HS-5 (cell line): ENCODE results near the gene PSMB7.

Experiments used
- DNase-seq: peaks from one replicate; pipeline ENCODE4 v3.0.0-alpha.2; 2012; ENCODE audit warnings: low read depth

Gene PSMB7

DNA sequence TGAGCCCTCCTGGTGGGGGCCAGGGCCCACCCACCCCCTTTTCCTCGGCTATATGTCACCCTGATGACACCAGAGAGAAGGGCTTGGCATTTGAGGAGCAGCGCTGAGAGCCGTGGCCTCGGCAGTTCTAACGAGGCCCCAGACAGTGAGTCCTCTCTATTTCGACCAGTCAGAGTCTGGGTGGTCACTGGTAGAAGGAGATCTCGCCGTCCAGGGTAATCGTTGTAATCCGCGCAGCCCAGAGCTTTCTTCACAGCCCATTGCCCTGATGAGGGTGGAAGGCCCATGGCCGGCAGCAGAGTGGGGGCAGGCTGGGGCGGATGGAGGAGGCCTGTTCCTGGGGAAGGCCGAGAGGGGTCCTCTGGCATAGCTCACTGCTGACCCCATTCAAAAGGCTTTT is 70.2 kb downstream of the PSMB7 start:
- no peak for DNase-seq

GRCh38 chr9:124344291-124345050 is 70.8 kb downstream of the PSMB7 start:
- DNase-seq, result no peak

DNA sequence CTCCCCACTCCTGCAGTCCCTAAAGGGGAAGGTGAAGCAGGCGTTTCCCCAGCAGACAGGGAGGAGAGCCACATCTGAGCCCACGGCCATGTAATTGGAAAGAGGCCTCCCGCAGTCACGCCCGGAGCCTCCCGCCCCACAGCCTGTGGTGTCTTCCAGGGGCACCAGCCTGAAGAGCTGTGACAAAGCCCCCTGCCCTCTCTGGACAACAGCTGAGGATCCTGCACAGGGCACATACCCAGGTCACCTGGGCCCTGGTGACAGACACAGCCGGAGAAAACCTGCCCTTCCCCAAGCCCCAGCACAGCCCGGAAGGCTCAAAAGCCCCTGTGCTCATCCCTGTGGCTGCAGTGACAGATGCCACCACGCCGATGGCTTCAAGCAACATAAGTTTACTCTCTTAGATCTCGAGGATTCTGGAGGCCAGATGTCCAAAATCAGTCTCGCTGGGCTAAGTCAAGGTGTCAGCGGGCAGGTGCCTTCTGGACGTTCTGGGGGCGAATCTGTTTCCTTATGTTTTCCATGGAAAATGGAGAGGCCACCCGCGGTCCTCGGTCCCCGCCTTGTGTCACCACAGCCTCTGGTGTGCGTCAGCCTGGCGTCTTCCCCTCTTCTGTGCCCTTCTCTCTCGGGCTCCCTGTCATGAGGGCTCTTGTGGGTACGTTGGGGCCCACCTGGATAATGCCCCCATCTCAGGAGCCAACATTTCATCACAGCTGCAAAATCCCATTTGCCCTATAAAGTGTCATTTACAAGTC is 71.5 kb downstream of the PSMB7 start:
- no peak for DNase-seq

GRCh38 chr9:124342776-124343485 is 72.3 kb downstream of the PSMB7 start:
- DNase-seq, result peak; percentile 56

- no peak for DNase-seq
Measured at GRCh38 chr9:124342402-124342775, 72.9 kb downstream of the PSMB7 start.

GRCh38 chr9:124341455-124342170 is 73.6 kb downstream of the PSMB7 start:
- no peak for DNase-seq

DNA sequence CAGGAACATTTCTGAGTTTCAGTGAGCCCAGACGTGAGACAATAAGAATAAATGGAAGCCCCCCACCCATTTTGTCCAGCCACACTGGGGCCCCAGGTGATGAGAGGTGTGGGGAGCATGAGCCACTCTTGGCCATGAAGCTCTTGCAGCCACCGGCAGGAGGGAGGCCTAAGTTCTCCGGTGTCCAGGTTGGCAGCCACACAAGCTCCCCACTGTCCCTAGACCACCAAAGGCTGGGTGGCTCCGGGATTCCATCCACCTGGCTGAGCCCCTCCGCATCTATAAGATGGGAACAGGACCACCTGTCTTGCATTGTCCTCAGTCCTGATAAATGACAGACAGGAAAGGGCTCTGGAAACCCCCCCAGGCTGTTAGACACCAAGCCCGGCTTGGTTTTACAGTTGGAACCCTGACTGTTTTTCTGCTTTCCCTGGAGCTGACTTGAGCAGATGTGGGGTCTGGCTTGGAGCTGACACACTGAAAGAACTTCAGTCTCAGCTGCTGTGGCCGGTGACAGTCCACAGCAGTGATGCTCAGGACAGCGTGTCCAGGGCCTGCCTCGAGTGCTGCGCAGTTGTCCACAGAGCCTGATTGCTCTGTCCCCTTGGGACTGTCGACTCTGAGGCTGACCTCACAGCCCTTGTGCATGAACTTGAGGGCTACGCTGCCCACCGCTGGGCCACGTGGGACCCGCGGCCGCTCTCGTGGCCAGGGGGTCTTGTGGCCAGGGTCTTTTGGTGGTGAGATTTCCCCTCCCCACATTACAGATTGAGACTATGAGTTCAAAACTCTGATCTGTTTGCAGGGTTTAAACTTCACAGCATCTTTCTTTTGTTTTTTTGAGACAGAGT is 74.8 kb downstream of the PSMB7 start:
- no peak for DNase-seq

- DNase-seq, result no peak
Measured at GRCh38 chr9:124339603-124340146, 75.6 kb downstream of the PSMB7 start.

GRCh38 chr9:124337562-124337961 is 77.7 kb downstream of the PSMB7 start:
- no peak for DNase-seq

GRCh38 chr9:124335320-124335707 is 79.9 kb downstream of the PSMB7 start:
- no peak for DNase-seq

DNA sequence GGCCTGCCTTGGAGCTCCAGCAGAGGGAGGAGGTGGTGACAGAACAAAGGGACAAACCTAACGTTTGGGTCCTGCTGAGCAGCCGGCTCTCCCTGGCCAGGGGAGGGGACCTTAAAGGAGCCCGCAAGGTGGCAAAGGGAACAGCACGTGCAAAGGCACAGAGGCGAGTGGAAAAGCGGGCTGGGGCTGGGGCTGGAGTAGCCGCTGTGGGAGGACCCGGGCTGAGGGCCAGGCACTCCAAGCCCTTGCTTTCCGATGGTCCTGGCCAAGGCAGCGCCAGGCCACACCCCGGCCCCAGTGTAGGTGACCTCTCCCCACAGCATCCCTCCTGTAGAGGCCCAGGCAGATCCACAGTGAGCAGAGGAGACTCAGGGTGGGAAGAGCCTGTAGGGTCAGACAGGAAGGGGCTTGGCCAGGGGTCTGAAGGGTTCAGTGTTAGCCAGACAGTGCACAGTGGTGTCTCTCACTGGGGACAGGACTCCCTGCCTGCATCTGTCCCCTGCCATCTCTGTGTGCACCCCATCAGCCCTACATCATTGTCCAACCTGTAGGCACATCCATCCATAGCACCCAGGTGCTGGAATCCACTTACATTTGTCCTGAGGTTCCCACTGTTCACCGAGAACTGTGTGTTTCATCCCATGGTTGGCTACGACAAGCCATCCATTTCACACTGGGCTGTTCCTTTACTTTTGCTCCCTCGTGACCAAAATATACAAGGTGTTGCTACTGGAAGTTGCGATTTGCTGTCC is 80.5 kb downstream of the PSMB7 start:
- DNase-seq, result no peak

GRCh38 chr9:124333203-124333579 is 82.1 kb downstream of the PSMB7 start:
- DNase-seq, result no peak

GRCh38 chr9:124332361-124333202 is 82.7 kb downstream of the PSMB7 start:
- DNase-seq, result no peak

- DNase-seq, result no peak
Measured at GRCh38 chr9:124331580-124331979, 83.7 kb downstream of the PSMB7 start.

DNA sequence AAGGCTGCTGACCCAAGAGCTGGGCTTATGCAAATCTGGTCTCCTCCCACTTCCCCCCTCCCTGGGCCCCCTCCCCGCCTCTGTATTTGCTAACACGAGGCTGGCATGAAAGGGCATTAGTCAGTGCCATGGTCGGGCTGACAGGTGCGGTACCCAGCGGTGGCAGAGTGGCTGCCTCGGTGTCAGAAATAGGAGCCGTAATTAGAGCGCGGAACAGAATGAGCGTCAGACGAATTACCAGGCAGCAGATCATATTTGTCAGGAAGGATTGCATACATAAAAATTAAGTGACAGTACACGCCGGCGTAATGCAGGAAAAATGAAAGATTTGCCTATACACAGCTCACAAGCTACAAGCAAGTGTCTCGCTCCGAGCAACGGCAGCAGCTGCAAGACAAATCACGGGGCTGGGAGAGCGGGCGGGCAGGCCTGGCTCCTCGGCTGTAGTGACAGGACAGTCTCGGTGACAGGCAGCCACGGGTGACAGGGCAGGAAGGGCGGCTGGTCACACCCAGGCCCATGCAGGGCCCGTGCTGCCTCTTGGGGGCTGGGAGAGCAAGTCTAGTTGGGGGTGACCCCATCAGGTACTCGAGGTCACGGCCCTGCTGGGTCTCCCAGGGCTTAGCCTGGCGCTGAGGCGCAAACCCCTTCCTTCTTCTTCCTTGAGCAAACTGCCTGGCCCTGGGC is 85.1 kb downstream of the PSMB7 start:
- DNase-seq, result no peak

GRCh38 chr9:124329206-124329792 is 85.9 kb downstream of the PSMB7 start:
- DNase-seq, result no peak

- DNase-seq, result no peak
Measured at GRCh38 chr9:124328285-124328684, 87.0 kb downstream of the PSMB7 start.

GRCh38 chr9:124327491-124327890 is 87.8 kb downstream of the PSMB7 start:
- DNase-seq, result no peak
